GM18520 (cell line): ENCODE measurements around the gene MICAL3.

Experiments
- ATAC-seq: cut with Tn5 transposase; IDR thresholded peaks from one replicate; pipeline ENCODE4 v1.9.1; 2021; ENCODE audit not compliant: unreplicated experiment

The MICAL3 gene

GRCh38 chr22:17873804-17874203 lies 150.6 kb downstream of the MICAL3 start:
- ATAC-seq = no peak

- no peak for ATAC-seq
Measured at GRCh38 chr22:17873116-17873515, 151.2 kb downstream of the MICAL3 start.

- no peak for ATAC-seq
Measured at GRCh38 chr22:17872471-17872870, 151.9 kb downstream of the MICAL3 start.

- ATAC-seq = no peak
Measured at GRCh38 chr22:17871726-17872458, 152.5 kb downstream of the MICAL3 start.

GRCh38 chr22:17870407-17870806 lies 154.0 kb downstream of the MICAL3 start:
- no peak for ATAC-seq

- ATAC-seq = no peak
Measured at GRCh38 chr22:17869285-17870096, 154.9 kb downstream of the MICAL3 start.

GRCh38 chr22:17868771-17869170 lies 155.6 kb downstream of the MICAL3 start:
- no peak for ATAC-seq

- ATAC-seq = no peak
Measured at GRCh38 chr22:17867160-17867785, 157.1 kb downstream of the MICAL3 start.

- no peak for ATAC-seq
Measured at GRCh38 chr22:17866621-17867020, 157.7 kb downstream of the MICAL3 start.

GRCh38 chr22:17866127-17866526 lies 158.2 kb downstream of the MICAL3 start:
- ATAC-seq = no peak

- no peak for ATAC-seq
Measured at GRCh38 chr22:17865183-17866055, 158.9 kb downstream of the MICAL3 start.

- no peak for ATAC-seq
Measured at GRCh38 chr22:17864398-17865182, 159.8 kb downstream of the MICAL3 start.

- no peak for ATAC-seq
Measured at GRCh38 chr22:17862646-17863181, 161.6 kb downstream of the MICAL3 start.

- ATAC-seq = no peak
Measured at GRCh38 chr22:17861909-17862308, 162.5 kb downstream of the MICAL3 start.

GRCh38 chr22:17860220-17860965 lies 164.0 kb downstream of the MICAL3 start:
- ATAC-seq = no peak

GRCh38 chr22:17858033-17858432 lies 166.3 kb downstream of the MICAL3 start:
- ATAC-seq = no peak

GRCh38 chr22:17855572-17856290 lies 168.6 kb downstream of the MICAL3 start:
- no peak for ATAC-seq

GRCh38 chr22:17853073-17853472 lies 171.3 kb downstream of the MICAL3 start:
- ATAC-seq = no peak
